Neuronal stem cell (in vitro differentiated cells): ENCODE data around the gene CASP2.

Experiments used
- DNase-seq: peaks from one replicate; pipeline ENCODE4 v3.0.0-alpha.2; 2013; ENCODE audit warnings: low spot score
- H2AFZ ChIP-seq: one replicate; pipeline ENCODE4 v1.6.1; 2013; ENCODE audit warnings: mild to moderate bottlenecking, low read length, inconsistent platforms
- H2AK5ac ChIP-seq: 2 replicates; pipeline ENCODE4 v1.6.1; 2013; ENCODE audit warnings: low read depth, mild to moderate bottlenecking, inconsistent platforms, low read length, moderate library complexity, mixed read lengths
- H2BK120ac ChIP-seq: 2 replicates; pipeline ENCODE4 v1.6.1; 2013; ENCODE audit warnings: low read depth, mild to moderate bottlenecking, inconsistent platforms, low read length, moderate library complexity, mixed read lengths
- H2BK12ac ChIP-seq: one replicate; pipeline ENCODE4 v1.6.1; 2013; ENCODE audit warnings: low read length, inconsistent platforms
- H2BK15ac ChIP-seq: 2 replicates; pipeline ENCODE4 v1.6.1; 2013; ENCODE audit warnings: mild to moderate bottlenecking, low read length, inconsistent platforms, mixed read lengths
- H2BK5ac ChIP-seq: one replicate; pipeline ENCODE4 v1.6.1; 2013; ENCODE audit warnings: inconsistent platforms, mild to moderate bottlenecking, low read length, moderate library complexity
- H3K14ac ChIP-seq: one replicate; pipeline ENCODE4 v1.6.1; 2013; ENCODE audit warnings: low read length, inconsistent platforms
- H3K18ac ChIP-seq: 2 replicates; pipeline ENCODE4 v1.6.1; 2013; ENCODE audit warnings: low read length, inconsistent platforms
- H3K23ac ChIP-seq: 2 replicates; pipeline ENCODE4 v1.6.1; 2013; ENCODE audit warnings: low read depth, mild to moderate bottlenecking, mixed read lengths, low read length, inconsistent platforms; ENCODE audit not compliant: poor library complexity
- H3K27ac ChIP-seq: replicated peaks from 3 replicates; pipeline ENCODE4 v1.5.1; 2013; ENCODE audit warnings: low read length, inconsistent platforms
- H3K27me3 ChIP-seq, 3 experiments: 2 replicates each; pipeline ENCODE4 v1.6.1; 2013; ENCODE audit warnings: low read length in 3 of 3, mild to moderate bottlenecking in 2 of 3, inconsistent platforms in 1 of 3, low read depth in 1 of 3, mixed read lengths in 1 of 3, moderate library complexity in 1 of 3; ENCODE audit not compliant: control insufficient read depth in 3 of 3, insufficient read depth in 3 of 3
- H3K36me3 ChIP-seq, 2 donors: replicated peaks in 1 of 2; 2 replicates each; pipeline ENCODE4 v1.6.1; 2013; ENCODE audit warnings: low read length in 2 of 2; ENCODE audit not compliant: control insufficient read depth in 2 of 2, insufficient read depth in 2 of 2
- H3K4ac ChIP-seq: 2 replicates; pipeline ENCODE4 v1.6.1; 2013; ENCODE audit warnings: inconsistent platforms, mild to moderate bottlenecking, low read length, moderate library complexity
- H3K4me1 ChIP-seq, 2 donors: 1 replicate in 1 of 2; 2 replicates in 1 of 2; pipeline ENCODE4 v1.6.1; 2013; ENCODE audit warnings: low read length in 2 of 2, low read depth in 1 of 2; ENCODE audit not compliant: control insufficient read depth in 2 of 2, insufficient read depth in 1 of 2
- H3K4me2 ChIP-seq: one replicate; pipeline ENCODE4 v1.6.1; 2013; ENCODE audit warnings: mild to moderate bottlenecking, low read length, inconsistent platforms; ENCODE audit not compliant: insufficient read depth, poor library complexity, severe bottlenecking
- H3K4me3 ChIP-seq, 2 donors: 2 replicates each; pipeline ENCODE4 v1.5.1; 2013; ENCODE audit warnings: low read length in 2 of 2, mild to moderate bottlenecking in 2 of 2, inconsistent platforms in 1 of 2, moderate library complexity in 1 of 2
- H3K79me1 ChIP-seq: one replicate; pipeline ENCODE4 v1.6.1; 2013; ENCODE audit warnings: low read depth, mild to moderate bottlenecking, inconsistent platforms, low read length, moderate library complexity
- H3K9ac ChIP-seq: one replicate; pipeline ENCODE4 v1.6.1; 2013; ENCODE audit warnings: mild to moderate bottlenecking, low read depth, low read length, inconsistent platforms; ENCODE audit not compliant: poor library complexity
- H3K9me3 ChIP-seq, 2 donors: replicated peaks in 1 of 2; 2 replicates each; pipeline versions ENCODE3 to v1.6.1; 2013; ENCODE audit warnings: low read length in 2 of 2, mild to moderate bottlenecking in 2 of 2, inconsistent platforms in 1 of 2, low read depth in 1 of 2, mixed read lengths in 1 of 2, moderate library complexity in 1 of 2; ENCODE audit not compliant: control insufficient read depth in 2 of 2, insufficient read depth in 1 of 2
- H4K8ac ChIP-seq: one replicate; pipeline ENCODE4 v1.6.1; 2013; ENCODE audit warnings: low read depth, mild to moderate bottlenecking, inconsistent platforms, low read length, moderate library complexity
- H4K91ac ChIP-seq: one replicate; pipeline ENCODE4 v1.6.1; 2013; ENCODE audit warnings: low read length, low read depth, mild to moderate bottlenecking, inconsistent platforms; ENCODE audit not compliant: poor library complexity
- WGBS, 2 donors: extraction: QIAGEN DNeasy Blood & Tissue Kit; methylation state at CpG; one replicate each; pipeline ENCODE4 v1.1.7; 2013; ENCODE audit warnings: missing lambda C conversion rate in 2 of 2, mixed read lengths in 1 of 2; ENCODE audit not compliant: insufficient read length in 2 of 2, insufficient replicate concordance in 1 of 2; ENCODE audit errors: extremely low coverage in 2 of 2; 5-methylcytosine and 5-hydroxymethylcytosine counted together

The CASP2 gene

GRCh38 chr7:143269251-143269650 lies 18.9 kb upstream of the CASP2 start:
- no peak overlapping the region for H2BK5ac ChIP-seq
- H3K4me1 ChIP-seq, result peaks cover 0 to 1% of the 10 kb centered on the region in 2 donors
- H3K4me2 ChIP-seq, result no peak overlapping the region

DNA sequence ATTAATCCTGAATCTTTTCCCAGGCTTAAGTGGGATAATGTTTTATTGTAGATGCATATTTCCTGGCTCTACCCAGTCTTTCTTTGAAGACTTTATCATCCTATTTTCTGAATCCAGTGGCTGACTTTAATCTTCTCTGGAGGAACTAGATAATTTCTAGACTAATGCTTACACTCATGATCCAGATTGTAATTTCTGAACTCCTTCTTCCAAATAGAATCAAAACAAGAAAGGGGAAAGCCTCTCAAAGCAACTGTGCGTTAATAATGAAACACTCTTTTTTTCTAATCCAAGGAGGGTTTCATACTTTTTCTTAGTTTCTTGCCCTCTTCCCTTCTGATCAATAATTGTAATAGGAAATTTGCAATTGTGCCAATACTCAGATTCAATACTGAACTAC lies 16.9 kb upstream of the CASP2 start:
- H3K36me3 ChIP-seq, result peaks cover 11 to 29% of the 10 kb centered on the region in 2 donors
- no peaks in the 10 kb centered on the region for H3K27me3 ChIP-seq
- no peak overlapping the region for H2BK12ac ChIP-seq
- WGBS, 2 donors, result no CpG with 5 or more reads among the region's 1 CpG
- H3K9me3 ChIP-seq, result no peaks in the 10 kb centered on the region
- DNase-seq, result no peak
- no peak overlapping the region for H3K4me2 ChIP-seq
- H3K4ac ChIP-seq, result no peak overlapping the region
- H3K9ac ChIP-seq, result no peak overlapping the region
- no peak overlapping the region for H4K8ac ChIP-seq
- no peak overlapping the region for H3K14ac ChIP-seq
- no peak overlapping the region for H3K23ac ChIP-seq
- no peak overlapping the region for H2AFZ ChIP-seq
- H2AK5ac ChIP-seq, result no peak overlapping the region
- no peak overlapping the region for H3K4me3 ChIP-seq
- H2BK120ac ChIP-seq, result no peak overlapping the region
- H3K27ac ChIP-seq, result no peak overlapping the region
- no peaks in the 10 kb centered on the region for H3K79me1 ChIP-seq
- H3K4me1 ChIP-seq, result no peaks in the 10 kb centered on the region
- H3K18ac ChIP-seq, result no peak overlapping the region
- no peak overlapping the region for H2BK5ac ChIP-seq
- H4K91ac ChIP-seq, result no peak overlapping the region
- H2BK15ac ChIP-seq, result no peak overlapping the region

More at GRCh38 chr7:143269251-143269650, 18.9 kb upstream of the CASP2 start:
- Histone ChIP-seq H4K8ac (no peak overlapping the region), H2BK12ac (no peak overlapping the region), H3K27me3 (no peaks in the 10 kb centered on the region), H2AK5ac (no peak overlapping the region), H3K9me3 (no peaks in the 10 kb centered on the region), H3K79me1 (no peaks in the 10 kb centered on the region), H3K27ac (no peak overlapping the region), H4K91ac (no peak overlapping the region), H2AFZ (no peak overlapping the region), H2BK120ac (no peak overlapping the region), H3K4me3 (no peak overlapping the region), H3K23ac (no peak overlapping the region), H2BK15ac (no peak overlapping the region), H3K14ac (no peak overlapping the region), H3K9ac (no peak overlapping the region), H3K36me3 (peaks cover 11 to 38% of the 10 kb centered on the region in 2 donors), H3K4ac (no peak overlapping the region), H3K18ac (no peak overlapping the region)
- WGBS, 2 donors, result no CpG with 5 or more reads among the region's 5 CpGs
- no peak for DNase-seq

DNA sequence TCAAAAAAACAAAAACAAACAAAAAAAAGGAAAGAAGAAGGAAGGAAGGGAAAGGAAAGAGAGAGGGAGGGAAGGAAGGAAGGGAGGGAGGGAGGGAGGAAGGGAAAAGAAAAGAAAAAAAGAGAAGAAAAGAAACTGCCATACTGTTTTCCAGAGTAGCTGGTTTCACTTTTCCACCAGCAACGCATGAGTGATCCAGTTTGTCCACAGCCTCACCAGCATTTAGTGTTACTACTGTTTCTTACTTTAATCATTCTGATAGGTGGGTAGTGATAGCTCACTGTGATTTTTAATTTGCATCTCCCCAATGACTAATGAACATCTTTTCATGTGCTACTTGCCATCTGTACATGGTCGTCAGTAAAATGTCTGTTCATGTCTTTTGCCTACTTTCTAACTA lies 15.3 kb upstream of the CASP2 start:
- Histone ChIP-seq H3K9ac (no peak overlapping the region), H3K9me3 (no peaks in the 10 kb centered on the region), H3K14ac (no peak overlapping the region), H3K4me1 (no peaks in the 10 kb centered on the region), H4K91ac (no peak overlapping the region), H3K27me3 (no peaks in the 10 kb centered on the region), H3K27ac (no peak overlapping the region), H3K23ac (no peak overlapping the region), H3K4ac (no peak overlapping the region), H2AFZ (no peak overlapping the region), H4K8ac (no peak overlapping the region), H3K79me1 (no peaks in the 10 kb centered on the region), H2BK120ac (no peak overlapping the region), H3K4me3 (no peak overlapping the region), H2BK15ac (no peak overlapping the region), H2AK5ac (no peak overlapping the region), H2BK12ac (no peak overlapping the region), H3K36me3 (peaks cover 6 to 18% of the 10 kb centered on the region in 2 donors), H3K4me2 (no peak overlapping the region), H2BK5ac (no peak overlapping the region), H3K18ac (no peak overlapping the region)
- no CpG with 5 or more reads among the region's 2 CpGs for WGBS, 2 donors
- no peak for DNase-seq

- no peak overlapping the region for H2AK5ac ChIP-seq
These were observed 8.7 kb upstream of the CASP2 start for GRCh38 chr7:143279186-143280098.

More at GRCh38 chr7:143279186-143280098, 8.7 kb upstream of the CASP2 start:
- Histone ChIP-seq H2AFZ (peak overlapping the region; percentile 23), H3K23ac (no peak overlapping the region), H3K27ac (peak overlapping the region; percentile 37), H2BK120ac (no peak overlapping the region), H3K4me1 (peaks cover 6 to 12% of the 10 kb centered on the region in 2 donors), H4K8ac (no peak overlapping the region), H3K36me3 (no peaks in the 10 kb centered on the region), H3K79me1 (no peaks in the 10 kb centered on the region), H3K4ac (no peak overlapping the region), H3K18ac (no peak overlapping the region), H4K91ac (no peak overlapping the region), H3K4me3 (no peak overlapping the region), H3K27me3 (no peaks in the 10 kb centered on the region), H2BK5ac (no peak overlapping the region), H3K14ac (no peak overlapping the region), H3K4me2 (no peak overlapping the region), H2BK12ac (no peak overlapping the region), H3K9ac (no peak overlapping the region), H2BK15ac (no peak overlapping the region), H3K9me3 (no peaks in the 10 kb centered on the region)
- WGBS, 2 donors, result no CpG with 5 or more reads among the region's 8 CpGs
- peak; percentile 66 for DNase-seq
